GM12801 (cell line): ENCODE data around the gene PAM.

Experiments
- TF ChIP-seq, protein P1 (sequence below): IDR thresholded peaks from one replicate; pipeline ENCODE4 v1.5.1; 2011; ENCODE audit warnings: control low read depth; ENCODE audit not compliant: insufficient read length; ENCODE audit errors: extremely low read depth

PAM gene

GRCh38 chr5:103037673-103038455, 282.8 kb downstream of the PAM start:
- TF ChIP-seq, protein P1, sequence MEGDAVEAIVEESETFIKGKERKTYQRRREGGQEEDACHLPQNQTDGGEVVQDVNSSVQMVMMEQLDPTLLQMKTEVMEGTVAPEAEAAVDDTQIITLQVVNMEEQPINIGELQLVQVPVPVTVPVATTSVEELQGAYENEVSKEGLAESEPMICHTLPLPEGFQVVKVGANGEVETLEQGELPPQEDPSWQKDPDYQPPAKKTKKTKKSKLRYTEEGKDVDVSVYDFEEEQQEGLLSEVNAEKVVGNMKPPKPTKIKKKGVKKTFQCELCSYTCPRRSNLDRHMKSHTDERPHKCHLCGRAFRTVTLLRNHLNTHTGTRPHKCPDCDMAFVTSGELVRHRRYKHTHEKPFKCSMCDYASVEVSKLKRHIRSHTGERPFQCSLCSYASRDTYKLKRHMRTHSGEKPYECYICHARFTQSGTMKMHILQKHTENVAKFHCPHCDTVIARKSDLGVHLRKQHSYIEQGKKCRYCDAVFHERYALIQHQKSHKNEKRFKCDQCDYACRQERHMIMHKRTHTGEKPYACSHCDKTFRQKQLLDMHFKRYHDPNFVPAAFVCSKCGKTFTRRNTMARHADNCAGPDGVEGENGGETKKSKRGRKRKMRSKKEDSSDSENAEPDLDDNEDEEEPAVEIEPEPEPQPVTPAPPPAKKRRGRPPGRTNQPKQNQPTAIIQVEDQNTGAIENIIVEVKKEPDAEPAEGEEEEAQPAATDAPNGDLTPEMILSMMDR: no peak

GRCh38 chr5:103041071-103041676, 286.1 kb downstream of the PAM start:
- TF ChIP-seq, protein P1: no peak

DNA sequence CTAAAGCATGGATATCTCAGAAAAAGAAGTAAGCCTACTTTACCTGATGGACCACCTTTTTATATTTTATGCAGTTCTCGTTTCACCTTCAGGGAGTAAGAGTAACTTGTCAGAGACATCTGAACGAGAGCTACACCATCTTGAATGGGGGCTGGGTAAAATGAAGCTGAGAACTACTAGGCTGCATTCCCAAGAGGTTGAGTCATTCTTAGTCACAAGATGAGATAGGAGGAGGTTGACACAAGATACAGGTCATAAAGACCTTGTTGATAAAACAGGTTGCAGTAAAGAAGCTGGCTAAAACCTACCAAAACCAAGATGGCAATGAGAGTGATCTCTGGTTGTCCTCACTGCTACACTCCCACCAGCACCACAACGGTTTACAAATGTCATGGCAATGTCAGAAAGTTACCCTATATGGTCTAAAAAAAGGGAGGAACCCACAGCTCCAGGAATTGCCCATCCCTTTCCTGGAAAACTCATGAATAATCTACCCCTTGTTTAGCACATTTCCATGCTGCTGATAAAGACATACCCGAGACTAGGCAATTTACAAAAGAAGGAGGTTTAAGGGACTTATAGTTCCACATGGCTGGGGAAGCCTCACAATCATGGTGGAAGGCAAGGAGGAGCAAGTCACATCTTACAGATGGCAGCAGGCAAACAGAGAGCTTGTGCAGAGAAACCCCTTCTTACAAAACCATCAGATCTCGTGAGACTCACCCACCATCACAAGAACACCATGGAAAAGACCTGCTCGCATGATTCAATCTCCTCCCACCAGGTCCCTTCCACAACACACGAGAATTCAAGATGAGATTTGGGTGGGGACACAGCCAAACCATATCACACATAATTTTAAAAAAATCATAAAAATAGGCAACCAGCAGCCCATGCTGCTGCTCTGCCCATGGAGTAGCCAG, 302.4 kb downstream of the PAM start:
- TF ChIP-seq, protein P1: no peak

GRCh38 chr5:103059525-103059924, 304.4 kb downstream of the PAM start:
- TF ChIP-seq, protein P1: no peak

DNA sequence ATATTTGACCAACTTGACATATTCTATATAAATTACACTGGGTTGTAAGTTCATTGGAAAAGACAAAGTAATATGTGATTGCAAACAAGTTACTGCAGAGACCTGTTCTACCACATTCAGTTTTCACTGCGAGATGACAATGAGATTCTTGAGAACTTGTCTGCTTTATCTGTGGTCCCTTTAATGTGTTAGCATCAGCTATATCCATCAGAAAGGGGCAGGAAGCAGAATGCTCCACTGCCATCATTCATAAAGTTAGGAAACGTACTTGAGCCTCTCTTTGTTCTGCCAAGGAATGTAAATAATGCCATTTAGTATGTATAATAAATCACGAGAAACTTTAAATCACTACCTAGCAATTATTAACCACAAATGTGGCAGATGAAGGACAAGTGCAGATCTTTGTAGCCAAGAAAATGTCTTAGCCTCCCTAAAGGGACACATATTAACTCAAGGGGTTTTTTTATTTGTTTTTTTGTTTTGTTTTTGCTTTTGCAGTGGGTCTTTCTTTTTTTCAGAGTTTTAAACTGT, 305.4 kb downstream of the PAM start:
- TF ChIP-seq, protein P1: no peak

- TF ChIP-seq, protein P1: no peak
Measured at GRCh38 chr5:103066326-103066725, 311.2 kb downstream of the PAM start.

GRCh38 chr5:103075442-103075841, 320.3 kb downstream of the PAM start:
- TF ChIP-seq, protein P1: no peak
